NCI-H128 (cell line): ENCODE results near the gene ATP13A4.
"Not testable (repeated sequence)": the region's sequence is repeated elsewhere in the genome, so short reads cannot be mapped to it uniquely, and the experiment has no call there.

Experiments used
- DNase-seq: peaks from one replicate; lab custom pipeline; 2025; ENCODE audit not compliant: unreplicated experiment; lab: John Stamatoyannopoulos, UW

Gene ATP13A4

DNA sequence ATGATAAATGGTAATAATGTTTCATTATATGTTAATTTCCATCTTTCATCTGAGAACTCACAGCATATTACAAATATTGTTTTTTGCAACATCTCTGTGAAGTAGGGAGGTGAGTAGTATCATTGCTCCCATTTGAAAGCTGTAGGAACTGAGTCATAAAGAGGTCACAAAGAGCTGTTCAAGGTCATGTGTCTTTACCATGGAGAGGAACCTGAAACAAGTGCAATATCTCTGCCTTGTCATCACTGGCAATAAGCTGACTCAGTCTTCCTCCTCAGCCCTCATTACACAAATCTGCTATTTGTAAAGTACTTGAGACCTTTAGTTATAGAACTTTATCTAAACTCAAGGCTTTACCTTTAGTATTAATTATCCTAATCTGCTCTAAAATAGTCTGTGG, 4.4 kb upstream of the ATP13A4 start:
- DNase-seq: no peak

DNA sequence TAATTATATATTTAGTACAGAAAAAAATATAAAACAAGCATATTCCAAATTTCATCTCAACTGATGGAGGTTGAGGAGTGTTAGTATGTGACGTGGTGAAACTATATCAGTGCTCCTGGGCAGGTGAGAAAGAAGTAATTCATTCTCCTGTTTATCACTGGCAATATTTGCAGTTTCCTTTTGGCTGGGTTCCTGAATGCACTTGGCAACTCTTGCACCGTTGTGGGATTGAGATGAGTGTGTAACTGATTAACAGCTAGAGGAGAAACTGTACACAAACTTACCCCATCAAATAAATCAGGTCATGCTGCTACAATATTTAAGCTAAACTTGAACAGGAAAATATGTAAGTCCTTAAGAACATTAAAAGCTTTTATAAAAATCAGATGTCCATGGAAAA, 2.1 kb upstream of the ATP13A4 start:
- DNase-seq: no peak

DNA sequence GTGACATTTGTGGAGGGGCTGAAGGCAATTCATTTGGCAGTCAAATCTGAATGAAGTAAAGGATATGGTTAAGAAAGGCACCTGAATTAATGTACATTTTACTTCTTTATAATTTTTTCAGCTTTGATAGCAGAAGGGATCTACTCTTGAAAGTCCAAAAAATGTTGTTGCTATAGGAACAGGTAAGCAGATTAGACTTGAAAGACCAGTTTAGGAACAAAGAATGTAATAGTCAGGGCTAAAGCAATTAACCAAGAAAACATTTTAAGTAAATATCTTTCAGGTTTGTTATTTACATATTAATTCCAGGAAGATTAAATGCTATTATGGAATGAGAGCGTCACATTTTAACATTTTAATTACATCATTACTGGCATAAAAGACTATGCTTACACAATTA, 1.1 kb downstream of the ATP13A4 start:
- DNase-seq: no peak

DNA sequence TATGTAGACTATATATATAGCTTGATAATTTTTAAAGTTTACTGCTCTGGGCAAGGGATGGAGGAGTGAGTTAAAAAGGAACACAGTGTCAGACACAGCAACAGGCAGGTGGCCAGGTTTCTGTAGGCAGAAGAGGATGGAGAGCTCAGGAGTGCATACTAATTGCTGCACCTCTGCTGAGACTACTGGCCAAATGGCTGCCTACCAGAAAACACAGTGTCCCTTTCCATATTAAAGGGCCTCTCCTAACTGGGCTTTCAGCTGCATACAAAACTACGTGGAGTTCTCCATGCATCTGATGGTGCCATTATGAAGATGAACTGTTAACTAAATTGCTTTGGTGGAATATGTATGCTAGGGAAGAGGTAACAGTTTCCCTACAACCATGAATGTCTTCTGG, 1.8 kb downstream of the ATP13A4 start:
- DNase-seq: no peak

- no peak for DNase-seq
Measured at GRCh38 chr3:193548406-193548805, 6.3 kb downstream of the ATP13A4 start.

GRCh38 chr3:193546129-193546528, 8.6 kb downstream of the ATP13A4 start:
- no peak for DNase-seq

- DNase-seq: no peak
Measured at GRCh38 chr3:193545304-193545703, 9.4 kb downstream of the ATP13A4 start.

GRCh38 chr3:193544289-193544688, 10.4 kb downstream of the ATP13A4 start:
- DNase-seq: no peak

DNA sequence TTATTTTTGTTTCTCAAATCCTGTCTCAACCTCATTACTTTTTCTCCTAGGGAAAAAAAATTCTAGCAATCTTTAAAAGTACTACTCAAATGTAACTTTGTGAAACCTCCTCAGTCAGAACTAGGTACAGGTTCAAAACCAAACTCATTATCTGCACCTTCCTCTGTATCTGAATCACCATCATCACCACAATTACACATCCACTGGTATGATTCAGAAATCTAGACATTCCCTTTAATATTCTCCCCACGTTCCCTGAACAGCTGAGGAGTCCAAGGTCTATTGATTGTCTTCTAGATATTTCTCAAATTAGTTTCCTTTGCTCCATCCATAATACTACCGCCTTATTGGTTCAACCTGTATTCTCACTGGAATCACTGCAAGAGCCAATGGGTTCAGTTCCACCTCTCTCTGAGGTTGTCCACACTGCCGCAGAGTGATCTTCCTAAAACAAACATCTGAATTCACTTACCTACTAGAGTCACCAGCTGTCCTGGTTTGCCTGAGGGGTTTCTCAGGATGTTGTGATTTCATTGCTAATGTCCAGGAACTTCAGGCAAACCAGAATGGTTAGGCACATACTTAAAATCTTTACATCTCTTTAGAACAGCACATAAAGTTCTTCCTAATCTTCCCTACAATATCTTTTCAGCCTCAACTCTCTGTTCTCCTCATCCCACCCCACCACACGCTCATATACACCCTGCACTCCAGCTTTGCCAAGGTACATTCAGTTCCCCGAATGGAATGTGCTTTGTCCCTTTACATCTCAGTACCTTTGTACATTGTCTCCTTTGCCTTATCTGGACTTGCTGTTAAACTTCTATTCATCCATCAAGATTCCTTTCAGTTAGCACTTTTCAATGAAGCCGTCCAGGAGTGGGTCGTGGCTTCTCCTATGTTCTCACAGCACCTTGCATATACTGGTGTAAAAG, 24.2 kb downstream of the ATP13A4 start:
- no peak for DNase-seq

DNA sequence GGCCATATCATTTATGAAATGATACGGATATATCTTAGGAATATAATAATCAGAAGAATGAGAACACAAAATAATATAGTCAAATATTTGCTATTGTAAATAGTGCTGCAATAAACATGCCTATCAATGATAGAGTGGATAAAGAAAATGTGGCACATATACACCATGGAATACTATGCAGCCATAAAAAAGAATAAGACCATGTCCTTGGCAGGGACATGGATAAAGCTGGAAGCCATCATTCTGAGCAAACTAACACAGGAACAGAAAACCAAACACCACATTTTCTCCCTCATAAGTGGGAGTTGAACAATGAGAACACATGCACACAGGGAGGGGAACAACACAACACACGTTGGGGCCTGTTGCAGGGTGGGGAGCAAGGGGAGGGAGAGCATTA, 28.6 kb downstream of the ATP13A4 start:
- not testable (repeated sequence) for DNase-seq

DNA sequence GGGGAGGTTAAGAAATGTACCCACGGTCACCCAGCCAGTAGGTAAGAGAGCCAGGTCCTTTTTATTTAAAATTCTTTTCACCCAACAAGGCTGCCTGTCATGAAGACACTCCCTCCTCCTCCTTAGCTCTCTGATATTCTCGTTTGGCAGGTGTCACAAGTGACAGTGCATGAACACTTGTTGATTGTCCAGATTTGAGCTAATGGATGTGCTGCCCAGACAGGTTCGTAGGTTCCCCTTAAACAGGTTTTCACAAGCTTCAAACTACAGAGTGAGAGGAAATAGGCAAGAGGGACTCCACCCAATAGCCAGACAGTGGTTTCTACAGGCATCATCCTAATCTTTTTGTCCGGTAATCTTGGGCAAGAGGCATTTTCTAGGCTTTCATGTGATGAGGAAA, 32.2 kb downstream of the ATP13A4 start:
- no peak for DNase-seq

- no peak for DNase-seq
Measured at GRCh38 chr3:193520738-193521137, 34.0 kb downstream of the ATP13A4 start.

DNA sequence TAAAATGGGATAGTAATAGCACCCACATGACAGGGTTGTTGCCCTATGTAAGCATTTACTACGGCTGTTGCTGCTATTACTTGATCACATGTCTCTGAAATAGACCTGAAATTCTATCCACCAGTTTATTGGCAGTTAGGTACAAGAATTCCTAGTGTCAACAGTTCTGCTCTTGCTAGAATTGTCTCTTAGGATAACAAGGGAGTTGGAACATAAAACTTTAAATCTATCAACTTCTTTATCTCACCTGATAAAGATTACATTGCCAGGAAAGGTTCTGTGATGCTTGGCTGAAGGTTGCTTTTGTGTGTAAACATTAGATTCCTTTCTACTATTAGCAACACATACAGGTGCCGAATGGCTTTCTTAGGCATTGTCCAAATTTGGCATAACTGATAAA, 38.7 kb downstream of the ATP13A4 start:
- DNase-seq: no peak

DNA sequence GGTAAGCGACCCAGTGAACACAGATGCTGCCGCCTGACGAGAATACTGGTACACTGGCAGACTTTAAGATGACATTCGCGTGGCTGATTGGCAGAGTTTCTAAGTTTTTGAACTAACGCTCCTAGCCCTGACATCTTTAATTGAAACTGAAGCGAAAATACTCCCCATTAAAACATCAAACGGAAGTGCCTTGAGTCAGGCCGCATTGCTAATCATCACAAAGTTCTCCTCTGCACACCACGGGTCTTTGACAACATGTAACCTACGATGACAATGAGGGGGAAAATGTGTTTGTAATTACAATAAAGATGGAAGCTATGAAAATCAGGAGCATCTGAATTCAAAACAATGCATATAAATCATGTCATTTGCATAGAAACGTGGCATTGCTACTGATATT, 44.5 kb downstream of the ATP13A4 start:
- DNase-seq: no peak

- no peak for DNase-seq
Measured at GRCh38 chr3:193509103-193509965, 45.4 kb downstream of the ATP13A4 start.

DNA sequence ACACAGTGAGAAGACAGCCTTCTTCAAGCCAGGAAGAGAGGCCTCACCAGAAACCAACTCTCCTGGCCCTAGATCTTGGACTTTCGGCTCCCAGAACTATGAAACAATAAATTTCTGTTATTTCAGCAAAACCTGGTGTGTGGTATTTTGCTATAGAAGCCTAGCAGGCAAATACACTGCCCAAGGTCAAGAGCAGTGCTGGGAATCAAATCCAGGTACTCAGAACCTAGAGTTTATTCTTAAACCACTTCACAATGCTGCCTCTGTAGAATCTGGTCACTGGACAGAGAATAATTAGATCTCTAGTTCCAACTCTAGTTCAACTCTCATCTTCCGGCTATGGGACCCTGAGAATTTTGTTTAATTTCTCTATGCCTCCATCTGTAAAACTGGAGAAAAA, 46.6 kb downstream of the ATP13A4 start:
- DNase-seq: no peak

DNA sequence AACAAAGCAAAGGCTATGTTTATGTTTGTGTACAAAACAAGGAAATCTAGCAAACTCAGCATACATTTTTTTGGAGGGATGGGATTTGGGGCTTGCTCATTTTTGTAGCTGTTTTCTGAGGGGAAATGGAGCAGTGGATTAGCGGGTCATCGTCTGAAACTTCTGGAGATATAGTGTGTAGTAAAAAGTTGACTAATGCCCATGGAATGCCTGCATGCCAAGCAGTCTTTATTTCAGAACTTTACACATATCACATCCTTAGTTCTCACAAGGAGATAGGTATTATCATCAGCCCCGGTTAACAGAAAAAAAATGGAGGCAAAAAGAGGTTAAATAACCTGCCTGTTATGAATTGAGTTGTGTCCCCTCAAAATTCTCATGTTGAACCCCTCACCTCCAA, 47.1 kb downstream of the ATP13A4 start:
- DNase-seq: no peak

GRCh38 chr3:193506921-193507320, 47.8 kb downstream of the ATP13A4 start:
- DNase-seq: no peak

GRCh38 chr3:193502871-193503270, 51.8 kb downstream of the ATP13A4 start:
- no peak for DNase-seq

DNA sequence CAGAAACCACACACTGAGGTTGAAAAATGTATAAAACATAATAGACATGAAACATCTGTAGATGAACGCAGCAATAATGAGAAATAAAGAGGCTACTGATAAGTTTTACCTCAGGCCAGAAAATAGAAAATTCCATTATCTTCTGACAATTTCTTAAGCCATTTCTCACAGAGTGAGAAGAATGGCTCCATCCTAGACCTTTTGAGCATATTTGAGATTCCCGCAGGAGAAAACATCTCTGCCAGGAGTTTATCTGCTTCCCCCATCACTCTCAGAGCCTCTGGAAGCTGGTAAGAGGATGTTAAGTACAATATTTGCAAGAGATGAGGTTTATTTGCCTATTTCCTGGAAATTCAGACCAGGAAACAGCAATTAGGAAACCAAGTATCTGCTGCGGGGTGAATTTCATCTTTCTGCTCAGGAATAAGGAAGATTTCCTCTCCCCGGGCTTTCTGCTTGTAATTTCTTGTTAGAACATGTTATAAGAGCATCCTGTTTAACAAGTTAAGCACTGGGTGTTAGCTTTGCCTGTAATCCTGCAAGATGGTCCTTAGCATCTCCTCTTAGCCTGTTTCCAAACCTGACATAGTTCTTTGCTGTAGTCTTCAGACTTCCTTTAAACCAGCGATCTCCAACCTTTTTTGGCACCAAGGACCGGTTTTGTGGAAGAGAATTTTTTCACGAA, 54.8 kb downstream of the ATP13A4 start:
- DNase-seq: no peak

GRCh38 chr3:193499136-193499770, 55.4 kb downstream of the ATP13A4 start:
- no peak for DNase-seq
